GM19025 (cell line): ENCODE measurements around the gene TSEN54.
"Not testable (repeated sequence)": the region's sequence is repeated elsewhere in the genome, so short reads cannot be mapped to it uniquely, and the experiment has no call there.

ENCODE experiments used
- ATAC-seq: cut with Tn5 transposase; IDR thresholded peaks from one replicate; pipeline ENCODE4 v1.9.1; 2021; ENCODE audit warnings: mild to moderate bottlenecking, low read depth, moderate library complexity; ENCODE audit not compliant: unreplicated experiment

Gene TSEN54

GRCh38 chr17:75516255-75516618 lies at the start of gene TSEN54:
Gene TSEN54, plus strand, starts transcription at chr17:75516528. Its CDS starts 33 bp downstream, at chr17:75516561.
- peak; percentile 85 for ATAC-seq

GRCh38 chr17:75468291-75468754 lies 48.0 kb upstream of the TSEN54 start:
- ATAC-seq, result no peak

GRCh38 chr17:75468779-75469373 lies 47.5 kb upstream of the TSEN54 start:
- ATAC-seq, result no peak

- ATAC-seq, result no peak
Observed at GRCh38 chr17:75471207-75471606, 45.1 kb upstream of the TSEN54 start.

GRCh38 chr17:75472119-75472518 lies 44.2 kb upstream of the TSEN54 start:
- no peak for ATAC-seq

GRCh38 chr17:75473246-75473645 lies 43.1 kb upstream of the TSEN54 start:
- no peak for ATAC-seq

- ATAC-seq, result no peak
Observed at GRCh38 chr17:75474736-75475135, 41.6 kb upstream of the TSEN54 start.

GRCh38 chr17:75475144-75475835 lies 41.0 kb upstream of the TSEN54 start:
- ATAC-seq, result no peak

GRCh38 chr17:75475851-75476250 lies 40.5 kb upstream of the TSEN54 start:
- no peak for ATAC-seq

- ATAC-seq, result no peak
Observed at GRCh38 chr17:75476271-75476671, 40.1 kb upstream of the TSEN54 start.

- ATAC-seq, result no peak
Observed at GRCh38 chr17:75476752-75477489, 39.4 kb upstream of the TSEN54 start.

GRCh38 chr17:75477490-75477862 lies 38.9 kb upstream of the TSEN54 start:
- not testable (repeated sequence) for ATAC-seq

- no peak for ATAC-seq
Observed at GRCh38 chr17:75478508-75478907, 37.8 kb upstream of the TSEN54 start.

- no peak for ATAC-seq
Observed at GRCh38 chr17:75480281-75480680, 36.0 kb upstream of the TSEN54 start.

- ATAC-seq, result no peak
Observed at GRCh38 chr17:75481194-75482068, 34.9 kb upstream of the TSEN54 start.

- ATAC-seq, result no peak
Observed at GRCh38 chr17:75482098-75482942, 34.0 kb upstream of the TSEN54 start.

- ATAC-seq, result no peak
Observed at GRCh38 chr17:75485688-75486087, 30.6 kb upstream of the TSEN54 start.

GRCh38 chr17:75486151-75486550 lies 30.2 kb upstream of the TSEN54 start:
- ATAC-seq, result no peak

GRCh38 chr17:75486951-75487350 lies 29.4 kb upstream of the TSEN54 start:
- ATAC-seq, result no peak
